Skeletal muscle satellite cell (primary cell): ENCODE measurements around the gene A3GALT2.

Experiments used
- H3K27me3 ChIP-seq: 2 replicates; pipeline ENCODE4 v1.7.0; 2013; ENCODE audit warnings: low read length; ENCODE audit not compliant: control insufficient read depth, insufficient read depth
- H3K36me3 ChIP-seq: 2 replicates; pipeline ENCODE4 v1.7.0; 2013; ENCODE audit warnings: mild to moderate bottlenecking, control low read depth, low read length; ENCODE audit not compliant: insufficient read depth
- H3K4me1 ChIP-seq: 2 replicates; pipeline ENCODE4 v1.7.0; 2013; ENCODE audit warnings: low read length; ENCODE audit not compliant: control insufficient read depth, insufficient read depth
- H3K4me2 ChIP-seq: 2 replicates; pipeline ENCODE4 v1.7.0; 2013; ENCODE audit warnings: mild to moderate bottlenecking, low read length
- H3K4me3 ChIP-seq: 2 replicates; pipeline ENCODE4 v1.7.0; 2013; ENCODE audit warnings: low read length
- H3K9ac ChIP-seq: 2 replicates; pipeline ENCODE4 v1.7.0; 2013; ENCODE audit warnings: mild to moderate bottlenecking, low read depth, low read length, moderate library complexity
- H3K9me3 ChIP-seq: replicated peaks from 2 replicates; pipeline ENCODE4 v1.7.0; 2013; ENCODE audit warnings: mild to moderate bottlenecking, control low read depth, low read length

The A3GALT2 gene

DNA sequence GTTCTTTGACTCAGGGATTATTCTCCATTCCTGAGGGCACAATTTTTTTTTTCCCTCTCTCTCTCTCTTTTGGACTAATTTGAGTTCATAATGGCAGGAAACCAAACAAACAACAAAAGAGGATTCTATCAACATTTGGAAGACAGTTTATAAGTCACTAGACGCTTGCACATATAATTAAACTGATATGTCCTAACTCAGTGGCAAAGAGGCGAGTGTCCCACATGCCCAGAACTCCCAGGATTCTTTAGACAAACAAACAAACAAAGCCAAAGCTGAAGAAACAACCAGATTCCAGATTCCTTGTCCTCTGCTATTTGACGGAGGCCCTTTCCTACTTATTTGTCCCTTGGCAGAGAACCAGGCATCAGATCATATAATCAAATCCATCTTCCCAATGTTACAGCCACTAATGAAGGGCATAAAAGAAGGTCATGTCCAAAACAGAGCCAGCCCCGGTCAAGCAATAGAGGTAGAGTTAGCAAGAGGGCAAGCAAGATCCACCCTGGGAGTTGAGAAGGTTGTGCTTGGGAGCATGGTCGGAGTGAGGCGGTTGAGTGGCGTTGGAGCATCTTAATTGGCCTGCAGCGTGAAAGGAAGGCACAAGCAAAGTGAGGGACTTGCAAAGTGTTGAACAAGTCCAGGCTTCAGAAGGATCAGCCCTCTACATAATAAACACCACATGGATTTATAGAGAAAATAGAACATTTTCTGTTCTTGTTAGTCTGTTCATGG lies 34.3 kb downstream of the A3GALT2 start:
- H3K4me2 ChIP-seq = no peak overlapping the region
- no peaks in the 10 kb centered on the region for H3K27me3 ChIP-seq
- H3K9ac ChIP-seq = no peak overlapping the region
- no peaks in the 10 kb centered on the region for H3K9me3 ChIP-seq
- H3K4me1 ChIP-seq = no peaks in the 10 kb centered on the region
- H3K36me3 ChIP-seq = peaks cover 4% of the 10 kb centered on the region
- H3K4me3 ChIP-seq = no peak overlapping the region

- no peaks in the 10 kb centered on the region for H3K9me3 ChIP-seq
- H3K4me3 ChIP-seq = no peak overlapping the region
- H3K9ac ChIP-seq = no peak overlapping the region
- no peaks in the 10 kb centered on the region for H3K4me1 ChIP-seq
- H3K36me3 ChIP-seq = peaks cover 7% of the 10 kb centered on the region
- H3K4me2 ChIP-seq = no peak overlapping the region
- H3K27me3 ChIP-seq = no peaks in the 10 kb centered on the region
Observed at GRCh38 chr1:33284049-33284448, 36.8 kb downstream of the A3GALT2 start.

- Histone ChIP-seq H3K4me1 (no peaks in the 10 kb centered on the region), H3K27me3 (no peaks in the 10 kb centered on the region), H3K4me2 (no peak overlapping the region), H3K9me3 (no peaks in the 10 kb centered on the region), H3K36me3 (peaks cover 11% of the 10 kb centered on the region), H3K9ac (no peak overlapping the region), H3K4me3 (no peak overlapping the region)
Observed at GRCh38 chr1:33282791-33283190, 38.1 kb downstream of the A3GALT2 start.

GRCh38 chr1:33281554-33282303 lies 39.2 kb downstream of the A3GALT2 start:
- H3K4me1 ChIP-seq = no peaks in the 10 kb centered on the region
- H3K9ac ChIP-seq = no peak overlapping the region
- H3K27me3 ChIP-seq = no peaks in the 10 kb centered on the region
- H3K9me3 ChIP-seq = no peaks in the 10 kb centered on the region
- no peak overlapping the region for H3K4me2 ChIP-seq
- H3K4me3 ChIP-seq = no peak overlapping the region
- peaks cover 16% of the 10 kb centered on the region for H3K36me3 ChIP-seq

GRCh38 chr1:33280091-33280661 lies 40.7 kb downstream of the A3GALT2 start:
- peaks cover 18% of the 10 kb centered on the region for H3K36me3 ChIP-seq
- H3K9ac ChIP-seq = no peak overlapping the region
- H3K4me1 ChIP-seq = no peaks in the 10 kb centered on the region
- H3K4me2 ChIP-seq = no peak overlapping the region
- H3K27me3 ChIP-seq = no peaks in the 10 kb centered on the region
- H3K9me3 ChIP-seq = no peaks in the 10 kb centered on the region
- no peak overlapping the region for H3K4me3 ChIP-seq

- Histone ChIP-seq H3K27me3 (no peaks in the 10 kb centered on the region), H3K9me3 (no peaks in the 10 kb centered on the region), H3K36me3 (peaks cover 18% of the 10 kb centered on the region)
Observed at GRCh38 chr1:33277488-33278084, 43.3 kb downstream of the A3GALT2 start.

GRCh38 chr1:33276573-33277298 lies 44.2 kb downstream of the A3GALT2 start:
- Histone ChIP-seq H3K9me3 (no peaks in the 10 kb centered on the region), H3K36me3 (peaks cover 15% of the 10 kb centered on the region), H3K4me1 (no peaks in the 10 kb centered on the region), H3K4me2 (no peak overlapping the region), H3K4me3 (no peak overlapping the region), H3K27me3 (no peaks in the 10 kb centered on the region), H3K9ac (no peak overlapping the region)

More at GRCh38 chr1:33277488-33278084, 43.3 kb downstream of the A3GALT2 start:
- Histone ChIP-seq H3K4me2 (no peak overlapping the region), H3K4me3 (no peak overlapping the region), H3K4me1 (no peaks in the 10 kb centered on the region), H3K9ac (no peak overlapping the region)

GRCh38 chr1:33275706-33276572 lies 45.0 kb downstream of the A3GALT2 start:
- H3K9me3 ChIP-seq = no peaks in the 10 kb centered on the region
- peaks cover 16% of the 10 kb centered on the region for H3K36me3 ChIP-seq
- H3K9ac ChIP-seq = no peak overlapping the region
- H3K27me3 ChIP-seq = no peaks in the 10 kb centered on the region
- H3K4me2 ChIP-seq = no peak overlapping the region
- no peak overlapping the region for H3K4me3 ChIP-seq
- no peaks in the 10 kb centered on the region for H3K4me1 ChIP-seq

DNA sequence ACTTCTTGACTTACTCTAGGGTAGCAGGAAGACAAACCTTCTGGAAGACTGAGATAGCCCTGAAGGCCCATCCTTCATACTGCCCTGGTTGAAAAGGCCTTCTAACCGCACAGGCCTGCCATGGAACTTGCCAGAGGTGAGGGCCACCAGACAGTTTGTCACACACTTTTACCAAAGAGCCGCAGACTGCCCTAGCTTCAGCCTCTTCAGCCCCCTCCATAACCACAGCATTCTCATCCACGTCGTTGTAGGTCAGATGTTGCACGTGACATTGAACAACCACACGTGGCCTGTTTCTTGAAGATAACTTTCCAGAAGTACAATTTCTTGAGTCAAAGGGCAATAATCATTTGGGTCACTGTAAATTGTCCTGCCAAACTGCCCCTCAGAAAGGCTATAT lies 45.7 kb downstream of the A3GALT2 start:
- peaks cover 16% of the 10 kb centered on the region for H3K36me3 ChIP-seq
- no peak overlapping the region for H3K4me2 ChIP-seq
- H3K4me3 ChIP-seq = no peak overlapping the region
- H3K9ac ChIP-seq = no peak overlapping the region
- H3K9me3 ChIP-seq = no peaks in the 10 kb centered on the region
- no peaks in the 10 kb centered on the region for H3K4me1 ChIP-seq
- no peaks in the 10 kb centered on the region for H3K27me3 ChIP-seq

GRCh38 chr1:33274446-33274845 lies 46.5 kb downstream of the A3GALT2 start:
- H3K9ac ChIP-seq = no peak overlapping the region
- no peaks in the 10 kb centered on the region for H3K27me3 ChIP-seq
- no peak overlapping the region for H3K4me3 ChIP-seq
- H3K36me3 ChIP-seq = peaks cover 16% of the 10 kb centered on the region
- no peak overlapping the region for H3K4me2 ChIP-seq
- no peaks in the 10 kb centered on the region for H3K4me1 ChIP-seq
- no peaks in the 10 kb centered on the region for H3K9me3 ChIP-seq
